Mesodermal cell (in vitro differentiated cells): ENCODE data around the gene PTPRC.

Source experiments
- H3K27ac ChIP-seq: 2 replicates; pipeline ENCODE4 v1.7.0; 2013; ENCODE audit warnings: mild to moderate bottlenecking, low read depth, low read length, moderate library complexity; ENCODE audit not compliant: severe bottlenecking
- H3K36me3 ChIP-seq: 2 replicates; pipeline ENCODE4 v1.7.1; 2013; ENCODE audit warnings: mild to moderate bottlenecking, low read length, moderate library complexity; ENCODE audit not compliant: control insufficient read depth, insufficient read depth
- H3K4me1 ChIP-seq: one replicate; pipeline ENCODE4 v1.7.1; 2013; ENCODE audit warnings: mild to moderate bottlenecking, low read length; ENCODE audit not compliant: insufficient read depth, control insufficient read depth, poor library complexity, severe bottlenecking
- H3K4me3 ChIP-seq: 2 replicates; pipeline ENCODE4 v1.7.0; 2013; ENCODE audit warnings: low read length, control low read depth, mild to moderate bottlenecking; ENCODE audit not compliant: insufficient read depth, poor library complexity, severe bottlenecking; ENCODE audit errors: extremely low read depth
- H3K9me3 ChIP-seq: 2 replicates; pipeline ENCODE4 v1.7.1; 2013; ENCODE audit warnings: mild to moderate bottlenecking, low read length, moderate library complexity; ENCODE audit not compliant: control insufficient read depth
- WGBS, 2 experiments: methylation state at CpG; one replicate each; pipeline ENCODE4 v1.1.5; 2013; ENCODE audit warnings: missing lambda C conversion rate in 2 of 2; ENCODE audit not compliant: insufficient coverage in 2 of 2; 5-methylcytosine and 5-hydroxymethylcytosine counted together

Gene PTPRC

DNA sequence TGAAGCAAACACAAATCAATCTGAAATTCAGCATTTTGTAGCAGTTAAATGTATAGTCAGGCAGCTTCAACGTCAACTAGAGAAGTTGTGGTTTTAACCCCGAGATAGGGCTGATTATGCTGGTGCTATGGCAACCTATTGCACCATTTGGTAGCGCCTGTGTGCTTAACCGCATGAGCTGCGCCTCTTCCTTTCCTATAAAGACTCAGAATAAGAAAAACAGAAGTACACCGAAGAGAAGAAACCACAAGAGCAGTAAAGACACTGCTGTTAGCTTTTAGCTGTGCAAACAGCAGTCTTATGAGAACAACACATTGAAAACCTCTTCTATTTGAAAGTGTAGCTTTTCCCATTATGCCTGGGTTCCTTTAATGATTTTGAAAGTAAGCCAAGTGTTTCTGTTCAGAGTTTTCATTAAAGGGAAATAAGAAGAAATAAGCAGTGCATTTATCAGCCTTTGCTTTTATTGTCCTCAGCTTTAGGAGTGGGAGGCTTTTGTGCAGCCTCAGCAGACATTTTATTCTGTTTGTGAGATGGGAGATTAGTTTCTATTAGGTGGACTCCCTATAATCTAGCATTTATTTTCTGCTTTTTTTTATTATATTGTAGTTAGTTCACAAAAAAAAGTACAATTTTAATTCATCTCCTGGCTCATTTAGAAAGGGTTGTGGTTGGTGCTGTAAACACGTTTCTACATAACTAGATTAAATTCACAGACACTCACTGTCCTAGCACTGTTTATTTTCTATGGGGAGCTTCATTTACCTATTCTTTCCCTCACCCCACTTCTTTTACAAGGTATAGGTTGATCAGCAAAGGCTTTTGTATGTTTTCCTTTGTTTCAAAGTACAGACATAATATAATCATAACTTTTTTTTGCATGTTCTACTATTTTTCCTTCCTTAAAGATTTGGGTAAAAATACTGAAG, 43.3 kb downstream of the PTPRC start:
- H3K4me1 ChIP-seq, result peaks cover 8% of the 10 kb centered on the region
- 58% methylated on average over 4 to 6 of the region's 7 CpGs for WGBS, 2 experiments
- H3K4me3 ChIP-seq, result no peak overlapping the region
- H3K9me3 ChIP-seq, result no peaks in the 10 kb centered on the region
- H3K27ac ChIP-seq, result peak overlapping the region; percentile 81
- no peaks in the 10 kb centered on the region for H3K36me3 ChIP-seq

DNA sequence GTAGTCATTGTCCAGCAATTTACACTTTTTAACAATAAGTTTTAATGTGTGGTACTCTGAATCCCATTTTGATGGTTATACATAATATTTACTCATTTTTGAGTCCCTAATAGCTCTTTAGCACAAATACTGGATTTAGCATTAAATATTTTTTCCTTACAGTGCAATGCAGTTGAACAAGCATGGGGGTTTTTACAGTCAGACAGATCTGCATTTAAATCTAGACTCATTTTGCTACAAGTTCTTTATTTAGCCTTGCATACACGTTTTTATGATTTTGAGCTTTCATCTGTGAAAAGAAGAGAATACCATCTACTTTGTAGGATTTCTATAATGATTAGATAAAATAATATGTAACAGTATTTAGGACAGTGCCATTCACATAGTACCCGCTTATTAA, 44.0 kb downstream of the PTPRC start:
- Histone ChIP-seq H3K4me1 (peaks cover 8% of the 10 kb centered on the region), H3K36me3 (no peaks in the 10 kb centered on the region), H3K27ac (peak overlapping the region; percentile 8), H3K4me3 (no peak overlapping the region), H3K9me3 (no peaks in the 10 kb centered on the region)
- WGBS, 2 experiments, result no CpG with 5 or more reads among the region's 2 CpGs

DNA sequence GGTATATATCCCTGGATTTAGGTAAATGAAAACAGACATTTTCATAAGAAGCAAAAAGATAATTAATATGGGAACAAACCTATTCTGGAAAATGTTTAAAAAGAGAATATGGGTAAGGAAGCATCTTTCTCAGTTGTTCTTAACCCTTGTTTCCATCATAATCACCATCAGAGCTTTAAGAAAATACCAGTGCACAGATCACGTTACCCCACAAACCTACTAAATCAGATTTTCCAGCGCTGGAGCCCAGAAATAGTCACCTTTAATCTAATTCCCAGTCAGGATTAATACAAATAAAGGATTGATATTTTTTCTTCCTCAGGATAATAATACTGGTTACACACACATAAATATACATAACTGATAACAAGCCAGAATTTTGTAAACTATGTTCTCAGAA, 44.6 kb downstream of the PTPRC start:
- WGBS, 2 experiments, result no CpG with 5 or more reads among the region's 2 CpGs
- no peak overlapping the region for H3K4me3 ChIP-seq
- H3K4me1 ChIP-seq, result peaks cover 8% of the 10 kb centered on the region
- H3K9me3 ChIP-seq, result no peaks in the 10 kb centered on the region
- H3K27ac ChIP-seq, result no peak overlapping the region
- H3K36me3 ChIP-seq, result no peaks in the 10 kb centered on the region

- no peak overlapping the region for H3K27ac ChIP-seq
- H3K4me3 ChIP-seq, result no peak overlapping the region
- peaks cover 8% of the 10 kb centered on the region for H3K4me1 ChIP-seq
- no peaks in the 10 kb centered on the region for H3K36me3 ChIP-seq
- H3K9me3 ChIP-seq, result no peaks in the 10 kb centered on the region
Measured at GRCh38 chr1:198686069-198686728, 47.4 kb downstream of the PTPRC start.

GRCh38 chr1:198687429-198687828, 48.6 kb downstream of the PTPRC start:
- Histone ChIP-seq H3K9me3 (no peaks in the 10 kb centered on the region), H3K4me3 (no peak overlapping the region), H3K36me3 (no peaks in the 10 kb centered on the region), H3K4me1 (peaks cover 3% of the 10 kb centered on the region), H3K27ac (no peak overlapping the region)
- WGBS, 2 experiments, result no CpG with 5 or more reads among the region's 4 CpGs

GRCh38 chr1:198691063-198691462, 52.2 kb downstream of the PTPRC start:
- Histone ChIP-seq H3K4me3 (no peak overlapping the region), H3K36me3 (no peaks in the 10 kb centered on the region), H3K27ac (no peak overlapping the region), H3K4me1 (no peaks in the 10 kb centered on the region), H3K9me3 (no peaks in the 10 kb centered on the region)
- WGBS, 2 experiments, result 100% methylated on average over 1 of the region's 1 CpG; no CpG with 5 or more reads in 1 of the 2 experiments

- no peaks in the 10 kb centered on the region for H3K36me3 ChIP-seq
- H3K4me1 ChIP-seq, result no peaks in the 10 kb centered on the region
- H3K9me3 ChIP-seq, result no peaks in the 10 kb centered on the region
- H3K4me3 ChIP-seq, result no peak overlapping the region
- no peak overlapping the region for H3K27ac ChIP-seq
Measured at GRCh38 chr1:198693321-198693720, 54.5 kb downstream of the PTPRC start.

GRCh38 chr1:198694542-198694941, 55.7 kb downstream of the PTPRC start:
- no peak overlapping the region for H3K27ac ChIP-seq
- no peaks in the 10 kb centered on the region for H3K9me3 ChIP-seq
- no peaks in the 10 kb centered on the region for H3K4me1 ChIP-seq
- H3K4me3 ChIP-seq, result no peak overlapping the region
- H3K36me3 ChIP-seq, result no peaks in the 10 kb centered on the region
- no CpG with 5 or more reads among the region's 1 CpG for WGBS, 2 experiments

DNA sequence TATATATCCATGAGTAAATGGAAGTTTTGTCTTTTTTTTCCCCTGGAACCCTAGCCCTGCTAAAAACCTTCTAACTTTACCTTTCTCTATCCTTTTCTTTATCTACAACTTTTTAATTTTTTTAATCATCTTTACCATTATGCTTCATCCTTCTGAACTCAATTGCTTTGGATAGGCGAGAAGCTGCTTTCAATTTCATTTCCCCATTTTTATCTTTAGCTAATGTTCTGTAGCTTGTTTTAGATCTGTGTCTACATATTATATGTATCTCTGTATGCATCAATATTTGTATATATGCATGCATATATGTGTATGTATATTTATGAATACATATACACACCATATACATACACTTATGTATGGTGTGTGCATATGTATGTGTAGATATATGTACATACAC, 57.4 kb downstream of the PTPRC start:
- Histone ChIP-seq H3K9me3 (no peaks in the 10 kb centered on the region), H3K27ac (no peak overlapping the region), H3K4me3 (no peak overlapping the region), H3K4me1 (no peaks in the 10 kb centered on the region), H3K36me3 (no peaks in the 10 kb centered on the region)
- no CpG with 5 or more reads among the region's 1 CpG for WGBS, 2 experiments

- Histone ChIP-seq H3K27ac (no peak overlapping the region), H3K36me3 (no peaks in the 10 kb centered on the region), H3K9me3 (no peaks in the 10 kb centered on the region), H3K4me3 (no peak overlapping the region), H3K4me1 (no peaks in the 10 kb centered on the region)
- 0% methylated on average over 1 to 2 of the region's 13 CpGs for WGBS, 2 experiments
Measured at GRCh38 chr1:198699167-198700015, 60.6 kb downstream of the PTPRC start.
